Measurements from ENCODE around the gene MEIOSIN. TPM values are rescaled to one million over a fixed set of nuclear protein-coding genes. Genes with fewer than 3 reads are reported as not detected.

MEIOSIN gene
- total and polyA plus RNA-seq, 2 of the 13 experiments (the other 11 are each of a cell fraction or from before 2014, with no cell fraction given): not detected

DNA sequence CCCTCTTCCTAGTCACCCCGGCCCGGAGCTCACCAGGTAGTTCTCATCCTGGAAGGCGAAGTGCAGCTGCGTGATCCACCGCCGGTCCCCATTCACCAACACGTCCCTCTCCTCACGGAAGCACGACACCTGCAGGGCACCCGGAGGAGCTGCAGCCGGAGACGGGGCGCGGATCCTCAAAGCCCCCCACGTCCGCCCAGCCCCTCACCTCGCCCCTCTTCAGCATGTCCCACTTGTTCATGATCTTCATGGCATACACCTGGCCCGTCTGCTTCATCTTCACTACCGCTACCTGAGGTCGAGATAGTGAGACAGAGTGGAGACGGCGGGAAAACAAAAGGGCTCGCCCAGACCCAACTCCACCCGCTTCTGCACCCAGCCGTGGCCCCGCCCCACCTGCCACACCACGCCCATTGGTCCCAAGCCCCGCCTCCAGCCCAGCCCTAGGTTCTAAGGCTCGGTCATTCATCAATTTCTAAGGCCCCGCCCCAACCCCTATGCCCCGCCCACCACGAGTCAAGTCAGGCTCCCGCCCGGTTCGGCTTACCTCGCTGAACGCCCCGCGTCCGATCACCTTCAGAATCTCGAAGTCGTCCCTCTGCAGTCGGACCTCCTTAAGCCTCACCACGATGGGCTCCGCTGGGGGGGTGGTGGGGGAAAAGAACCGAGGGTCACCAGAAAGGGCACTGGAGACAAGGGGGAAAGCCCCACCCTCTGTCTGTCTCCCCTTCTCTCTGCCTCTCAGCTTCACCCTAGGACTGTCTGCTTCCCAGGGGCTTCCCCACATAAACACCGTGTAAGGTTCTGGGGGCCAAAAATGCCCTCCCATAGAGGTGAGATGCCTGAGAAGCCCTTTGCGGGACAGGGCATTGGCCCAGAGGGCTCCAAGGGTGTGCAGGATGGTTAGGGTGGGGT is 46.2 kb downstream of the MEIOSIN start (continued):
- TF ChIP-seq ZNF687 (CRISPR knock-in tag; IDR thresholded peaks at IDR 0.05) (peak; percentile 38; the same call in 1 of the 2 replicates), ATM (IDR thresholded peaks at IDR 0.05; ENCODE audit: borderline replicate concordance) (no peak), ZNF782 (CRISPR knock-in tag; IDR thresholded peaks at IDR 0.05; ENCODE audit: borderline replicate concordance) (no peak), TBX2 (CRISPR knock-in tag; IDR thresholded peaks at IDR 0.05; ENCODE audit: borderline replicate concordance) (no peak), U2AF2 (IDR thresholded peaks at IDR 0.05; ENCODE audit: low read depth, low read length) (no peak), MYNN (CRISPR knock-in tag; IDR thresholded peaks at IDR 0.05; ENCODE audit: low read depth) (no peak), ZFP36 (IDR thresholded peaks at IDR 0.05; ENCODE audit: borderline replicate concordance, low read depth, low read length, partially characterized antibody) (no peak), ZNF576 (CRISPR knock-in tag; IDR thresholded peaks at IDR 0.05) (no peak), ZNF616 (CRISPR knock-in tag; IDR thresholded peaks at IDR 0.05; ENCODE audit: low read depth) (no peak), ZNF446 (CRISPR knock-in tag; IDR thresholded peaks at IDR 0.05) (no peak), ATF3 (CRISPR knock-in tag; IDR thresholded peaks at IDR 0.05) (no peak), ZNF235 (CRISPR knock-in tag; IDR thresholded peaks at IDR 0.05; ENCODE audit: borderline replicate concordance) (0 out of 2 replicates have a peak, but pooled peaks have one; percentile 51), ZSCAN22 (CRISPR knock-in tag; IDR thresholded peaks at IDR 0.05) (no peak)
- TF ChIP-seq, protein P1, sequence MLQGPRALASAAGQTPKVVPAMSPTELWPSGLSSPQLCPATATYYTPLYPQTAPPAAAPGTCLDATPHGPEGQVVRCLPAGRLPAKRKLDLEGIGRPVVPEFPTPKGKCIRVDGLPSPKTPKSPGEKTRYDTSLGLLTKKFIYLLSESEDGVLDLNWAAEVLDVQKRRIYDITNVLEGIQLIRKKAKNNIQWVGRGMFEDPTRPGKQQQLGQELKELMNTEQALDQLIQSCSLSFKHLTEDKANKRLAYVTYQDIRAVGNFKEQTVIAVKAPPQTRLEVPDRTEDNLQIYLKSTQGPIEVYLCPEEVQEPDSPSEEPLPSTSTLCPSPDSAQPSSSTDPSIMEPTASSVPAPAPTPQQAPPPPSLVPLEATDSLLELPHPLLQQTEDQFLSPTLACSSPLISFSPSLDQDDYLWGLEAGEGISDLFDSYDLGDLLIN (CRISPR knock-in tag; IDR thresholded peaks at IDR 0.05; ENCODE audit: borderline replicate concordance): no peak
- TF ChIP-seq, protein P2, sequence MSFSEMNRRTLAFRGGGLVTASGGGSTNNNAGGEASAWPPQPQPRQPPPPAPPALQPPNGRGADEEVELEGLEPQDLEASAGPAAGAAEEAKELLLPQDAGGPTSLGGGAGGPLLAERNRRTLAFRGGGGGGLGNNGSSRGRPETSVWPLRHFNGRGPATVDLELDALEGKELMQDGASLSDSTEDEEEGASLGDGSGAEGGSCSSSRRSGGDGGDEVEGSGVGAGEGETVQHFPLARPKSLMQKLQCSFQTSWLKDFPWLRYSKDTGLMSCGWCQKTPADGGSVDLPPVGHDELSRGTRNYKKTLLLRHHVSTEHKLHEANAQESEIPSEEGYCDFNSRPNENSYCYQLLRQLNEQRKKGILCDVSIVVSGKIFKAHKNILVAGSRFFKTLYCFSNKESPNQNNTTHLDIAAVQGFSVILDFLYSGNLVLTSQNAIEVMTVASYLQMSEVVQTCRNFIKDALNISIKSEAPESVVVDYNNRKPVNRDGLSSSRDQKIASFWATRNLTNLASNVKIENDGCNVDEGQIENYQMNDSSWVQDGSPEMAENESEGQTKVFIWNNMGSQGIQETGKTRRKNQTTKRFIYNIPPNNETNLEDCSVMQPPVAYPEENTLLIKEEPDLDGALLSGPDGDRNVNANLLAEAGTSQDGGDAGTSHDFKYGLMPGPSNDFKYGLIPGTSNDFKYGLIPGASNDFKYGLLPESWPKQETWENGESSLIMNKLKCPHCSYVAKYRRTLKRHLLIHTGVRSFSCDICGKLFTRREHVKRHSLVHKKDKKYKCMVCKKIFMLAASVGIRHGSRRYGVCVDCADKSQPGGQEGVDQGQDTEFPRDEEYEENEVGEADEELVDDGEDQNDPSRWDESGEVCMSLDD (CRISPR knock-in tag; IDR thresholded peaks at IDR 0.05; ENCODE audit: borderline replicate concordance): no peak
- TF ChIP-seq, protein P3, sequence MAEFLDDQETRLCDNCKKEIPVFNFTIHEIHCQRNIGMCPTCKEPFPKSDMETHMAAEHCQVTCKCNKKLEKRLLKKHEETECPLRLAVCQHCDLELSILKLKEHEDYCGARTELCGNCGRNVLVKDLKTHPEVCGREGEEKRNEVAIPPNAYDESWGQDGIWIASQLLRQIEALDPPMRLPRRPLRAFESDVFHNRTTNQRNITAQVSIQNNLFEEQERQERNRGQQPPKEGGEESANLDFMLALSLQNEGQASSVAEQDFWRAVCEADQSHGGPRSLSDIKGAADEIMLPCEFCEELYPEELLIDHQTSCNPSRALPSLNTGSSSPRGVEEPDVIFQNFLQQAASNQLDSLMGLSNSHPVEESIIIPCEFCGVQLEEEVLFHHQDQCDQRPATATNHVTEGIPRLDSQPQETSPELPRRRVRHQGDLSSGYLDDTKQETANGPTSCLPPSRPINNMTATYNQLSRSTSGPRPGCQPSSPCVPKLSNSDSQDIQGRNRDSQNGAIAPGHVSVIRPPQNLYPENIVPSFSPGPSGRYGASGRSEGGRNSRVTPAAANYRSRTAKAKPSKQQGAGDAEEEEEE (CRISPR knock-in tag; IDR thresholded peaks at IDR 0.05; ENCODE audit: borderline replicate concordance): no peak

All from HepG2 (cell line).